HG03565 (cell line): ENCODE results near the gene YARS1.
"Not testable (repeated sequence)": the region's sequence is repeated elsewhere in the genome, so short reads cannot be mapped to it uniquely, and the experiment has no call there.

ENCODE experiments used
- ATAC-seq: cut with Tn5 transposase; IDR thresholded peaks from one replicate; pipeline ENCODE4 v1.9.1; 2021; ENCODE audit warnings: mild to moderate bottlenecking, moderate library complexity; ENCODE audit not compliant: unreplicated experiment

YARS1 gene

GRCh38 chr1:32817815-32818786, 943 bp upstream of the YARS1 start:
- ATAC-seq = peak; percentile 10

GRCh38 chr1:32816676-32817158, 441 bp downstream of the YARS1 start:
- ATAC-seq = no peak

- no peak for ATAC-seq
Measured at GRCh38 chr1:32813941-32814739, 3.0 kb downstream of the YARS1 start.

GRCh38 chr1:32811917-32812316, 5.2 kb downstream of the YARS1 start:
- ATAC-seq = no peak

- ATAC-seq = no peak
Measured at GRCh38 chr1:32811265-32811664, 5.9 kb downstream of the YARS1 start.

- ATAC-seq = no peak
Measured at GRCh38 chr1:32810358-32810757, 6.8 kb downstream of the YARS1 start.

- no peak for ATAC-seq
Measured at GRCh38 chr1:32808580-32808979, 8.6 kb downstream of the YARS1 start.

GRCh38 chr1:32806910-32807523, 10.1 kb downstream of the YARS1 start:
- ATAC-seq = no peak

- no peak for ATAC-seq
Measured at GRCh38 chr1:32806290-32806689, 10.9 kb downstream of the YARS1 start.

- ATAC-seq = not testable (repeated sequence)
Measured at GRCh38 chr1:32804460-32804859, 12.7 kb downstream of the YARS1 start.

GRCh38 chr1:32801096-32801715, 16.0 kb downstream of the YARS1 start:
- ATAC-seq = no peak

GRCh38 chr1:32798679-32799416, 18.3 kb downstream of the YARS1 start:
- no peak for ATAC-seq

- ATAC-seq = no peak
Measured at GRCh38 chr1:32798191-32798590, 19.0 kb downstream of the YARS1 start.

GRCh38 chr1:32797456-32797855, 19.7 kb downstream of the YARS1 start:
- no peak for ATAC-seq

GRCh38 chr1:32795763-32796162, 21.4 kb downstream of the YARS1 start:
- ATAC-seq = not testable (repeated sequence)

GRCh38 chr1:32791881-32792280, 25.3 kb downstream of the YARS1 start:
- no peak for ATAC-seq

- not testable (repeated sequence) for ATAC-seq
Measured at GRCh38 chr1:32789356-32789755, 27.8 kb downstream of the YARS1 start.

- ATAC-seq = no peak
Measured at GRCh38 chr1:32786856-32787255, 30.3 kb downstream of the YARS1 start.

GRCh38 chr1:32784817-32785216, 32.3 kb downstream of the YARS1 start:
- ATAC-seq = no peak

GRCh38 chr1:32783851-32784250, 33.3 kb downstream of the YARS1 start:
- ATAC-seq = no peak
